Activated T-cell treated with anti-CD3 and anti-CD28 coated beads for 1 hour (primary cell): ENCODE data around the gene CHD6.
"Not testable (repeated sequence)": the region's sequence is repeated elsewhere in the genome, so short reads cannot be mapped to it uniquely, and the experiment has no call there.

Experiments
- DNase-seq: peaks from one replicate; pipeline ENCODE4 v3.0.0-alpha.2; 2020; ENCODE audit warnings: low read depth

The CHD6 gene

DNA sequence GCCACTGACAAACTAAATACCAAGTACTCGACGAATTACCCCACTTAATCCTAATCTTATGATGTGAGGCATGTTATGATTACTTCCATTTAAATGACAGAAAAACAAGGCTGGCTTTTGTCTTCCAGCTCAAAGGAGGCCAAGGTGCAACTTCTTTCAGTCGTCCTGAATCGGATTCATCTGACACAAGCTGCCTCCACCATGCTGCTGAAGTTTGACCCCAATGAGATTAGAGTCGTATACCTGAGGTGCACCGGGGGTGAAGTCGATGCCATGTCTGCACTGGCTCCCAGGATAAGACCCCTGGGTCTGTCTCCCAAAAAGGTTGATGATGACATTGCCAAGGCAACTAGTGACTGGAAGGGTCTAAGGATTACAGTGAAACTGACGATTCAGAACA, 71.0 kb downstream of the CHD6 start:
- DNase-seq: no peak

DNA sequence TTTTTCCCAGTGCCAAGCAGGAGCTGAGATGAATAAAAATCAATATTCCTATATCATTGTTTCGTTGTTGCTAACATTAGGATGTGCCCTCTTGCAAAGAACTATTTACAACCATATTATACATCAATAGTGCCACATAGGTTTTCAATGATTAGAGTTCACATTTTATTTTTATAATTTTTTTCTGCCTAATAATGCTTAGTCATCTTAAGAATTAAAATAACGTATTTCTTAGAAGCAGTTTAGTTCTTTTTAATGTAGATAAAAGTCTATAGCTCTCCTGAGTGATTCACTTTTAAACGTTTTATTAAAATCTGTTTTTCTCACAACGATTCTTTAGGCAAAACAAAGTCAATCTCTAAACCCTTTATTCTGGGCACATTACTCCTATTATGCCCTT, 71.6 kb downstream of the CHD6 start:
- DNase-seq: no peak

DNA sequence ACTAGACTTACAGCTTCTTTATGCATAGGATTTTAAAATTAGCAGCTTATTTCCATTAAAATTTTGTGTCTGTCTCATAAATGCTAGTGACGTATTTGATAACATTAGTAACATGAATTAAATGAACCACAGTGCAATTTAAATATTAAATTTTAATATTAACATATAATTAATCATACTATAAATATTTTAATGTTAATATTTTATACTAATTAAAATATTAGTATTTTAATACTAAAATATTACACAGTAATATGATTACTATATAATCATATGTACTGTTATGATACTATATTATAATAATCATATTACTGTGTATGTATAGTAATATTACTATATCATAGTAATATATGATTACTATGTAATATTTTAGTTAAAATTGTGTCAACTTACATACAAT, 73.7 kb downstream of the CHD6 start:
- no peak for DNase-seq

DNA sequence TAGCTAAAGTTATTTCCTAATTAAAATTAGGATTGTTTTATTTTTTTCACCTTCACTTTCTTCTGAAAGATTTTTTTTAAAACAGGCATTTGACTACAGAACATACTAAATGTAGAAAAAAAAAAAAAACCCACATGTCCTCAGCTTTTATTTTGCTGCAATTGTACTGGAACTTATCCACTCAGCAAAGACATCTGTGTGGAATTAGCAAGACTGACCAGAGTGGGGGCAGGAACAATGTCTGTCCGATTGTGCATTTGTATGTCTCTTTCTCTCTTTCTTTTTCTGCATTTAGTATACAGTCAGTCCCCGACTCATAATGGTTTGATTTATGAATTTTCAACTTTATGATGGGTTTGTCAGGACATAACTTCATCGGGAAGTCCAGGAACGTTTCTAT, 77.3 kb downstream of the CHD6 start:
- no peak for DNase-seq

DNA sequence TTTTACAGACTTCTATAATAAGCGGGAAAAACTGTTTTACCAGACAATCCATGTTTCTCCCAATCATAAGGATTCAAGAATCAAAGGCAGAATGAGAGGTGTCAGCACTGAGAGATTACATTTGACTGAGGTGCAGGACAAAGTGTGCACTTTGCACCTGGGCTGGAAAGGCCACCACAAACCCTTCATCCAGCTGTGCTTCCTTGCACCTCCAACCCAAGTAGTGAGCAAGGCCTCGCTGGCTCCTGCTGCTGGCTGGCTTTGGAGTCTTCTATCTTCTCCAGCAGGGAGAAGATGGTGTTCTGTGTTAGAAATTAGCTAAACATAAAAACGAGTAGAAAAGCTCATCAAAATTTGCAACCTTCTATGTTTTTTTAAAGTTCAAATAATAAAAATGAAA, 77.7 kb downstream of the CHD6 start:
- DNase-seq: no peak

DNA sequence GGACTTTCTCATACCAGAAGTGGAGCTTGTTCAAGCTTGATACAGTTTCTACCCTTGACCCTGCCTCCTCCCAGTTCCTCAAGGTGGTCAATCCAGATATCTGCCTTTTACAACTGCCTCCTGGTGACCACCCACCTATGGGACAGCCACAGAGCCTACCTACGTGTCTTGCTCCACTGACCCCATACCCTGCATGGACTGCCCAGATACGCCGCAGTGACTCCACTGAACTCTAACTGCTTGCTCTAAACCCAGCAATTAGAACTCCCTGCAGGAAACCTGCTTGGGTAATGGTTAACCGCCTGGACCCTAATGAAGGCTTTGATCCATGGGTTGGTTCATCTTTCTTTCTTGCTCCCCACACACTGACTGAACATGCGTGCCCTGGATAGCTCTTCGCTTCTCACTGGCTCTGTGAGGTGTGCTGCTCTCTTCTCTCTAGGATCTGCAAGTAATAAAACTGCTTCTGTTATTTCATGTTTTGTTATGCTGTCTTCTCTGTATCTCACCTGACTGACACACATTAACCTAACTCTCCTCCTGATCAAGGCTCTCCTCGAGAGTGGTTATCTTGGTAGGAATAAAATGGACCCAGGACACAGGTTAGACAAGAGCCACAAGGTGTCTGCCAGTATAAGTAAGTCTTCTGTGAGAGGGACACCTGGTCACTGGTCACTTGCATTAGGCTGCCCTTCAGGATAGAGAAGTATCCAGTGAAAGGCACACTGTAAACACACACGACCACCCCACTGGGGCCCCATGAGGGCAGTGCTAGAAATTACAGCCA, 79.2 kb downstream of the CHD6 start:
- DNase-seq: no peak

DNA sequence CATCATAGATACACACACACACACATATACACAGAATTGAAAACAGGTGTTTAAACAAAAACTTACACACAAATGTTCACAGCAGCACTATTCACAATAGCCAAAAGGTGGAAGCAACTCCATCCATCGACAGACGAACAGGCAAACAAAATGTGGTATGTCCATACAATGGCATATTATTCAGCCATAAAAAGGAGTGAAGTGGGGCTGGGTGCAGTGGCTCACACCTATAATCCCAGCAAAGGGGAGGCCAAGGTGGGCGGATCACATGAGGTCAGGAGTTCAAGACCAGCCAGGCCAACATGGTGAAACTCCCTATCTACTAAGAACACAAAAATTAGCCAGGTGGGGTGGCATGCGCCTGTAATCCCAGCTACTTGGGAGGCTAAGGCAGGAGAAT, 80.3 kb downstream of the CHD6 start:
- no peak for DNase-seq

DNA sequence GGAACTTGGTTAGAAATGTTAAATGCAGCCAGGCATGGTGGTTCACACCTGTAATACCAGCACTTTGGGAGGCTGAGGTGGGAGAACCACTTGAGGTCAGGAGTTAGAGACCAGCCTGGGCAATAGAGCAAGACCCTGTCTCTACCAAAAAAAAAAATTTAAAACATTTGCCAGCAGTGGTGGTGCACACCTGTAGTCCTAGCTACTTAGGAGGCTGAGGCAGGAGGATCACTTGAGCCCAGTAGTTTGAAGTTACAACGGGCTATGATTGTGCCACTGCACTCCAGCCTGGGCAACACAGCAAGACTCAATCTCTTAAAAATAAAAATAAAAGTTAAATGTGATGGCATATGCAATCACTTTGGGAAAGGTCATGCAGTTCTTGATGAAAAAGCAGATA, 82.6 kb downstream of the CHD6 start:
- DNase-seq: not testable (repeated sequence)

DNA sequence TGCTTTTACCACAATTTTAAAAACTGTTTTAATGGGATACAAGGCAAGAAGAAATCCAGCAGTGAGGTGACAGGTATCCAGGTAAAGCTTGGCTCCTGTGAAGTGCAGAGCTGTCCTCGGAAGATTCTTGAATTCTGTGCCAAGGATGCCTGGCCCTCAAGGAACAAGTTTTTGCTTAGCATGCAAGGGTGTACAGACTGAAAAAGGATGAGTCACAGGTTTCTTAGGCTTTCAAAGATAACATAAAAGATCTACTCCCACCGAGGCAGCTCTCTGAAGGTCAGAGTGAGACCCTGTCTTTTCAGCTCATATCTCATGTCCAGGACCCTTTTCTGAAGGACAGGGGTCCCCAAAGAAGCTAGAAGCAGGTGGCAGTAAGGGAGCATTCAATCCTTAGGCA, 83.3 kb downstream of the CHD6 start:
- DNase-seq: no peak

DNA sequence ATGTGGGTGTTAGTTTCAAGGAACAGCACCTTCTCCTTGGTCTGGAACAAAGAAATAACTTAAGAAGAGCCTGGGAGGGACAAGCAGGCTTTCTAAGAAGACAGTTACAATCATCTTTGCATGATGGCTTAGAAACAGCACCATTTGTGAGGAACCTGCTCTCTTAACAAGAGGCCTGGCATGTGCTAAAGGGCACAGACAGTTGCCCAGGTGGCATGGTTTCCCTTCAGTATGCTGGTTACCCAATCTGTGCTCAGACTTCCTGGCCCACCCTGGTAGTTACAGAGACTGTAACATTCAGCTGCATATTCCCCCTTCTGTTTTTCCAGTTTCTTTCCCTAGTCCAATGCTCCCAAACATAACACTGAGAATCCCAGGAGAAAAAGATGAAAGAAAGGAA, 84.0 kb downstream of the CHD6 start:
- DNase-seq: no peak

DNA sequence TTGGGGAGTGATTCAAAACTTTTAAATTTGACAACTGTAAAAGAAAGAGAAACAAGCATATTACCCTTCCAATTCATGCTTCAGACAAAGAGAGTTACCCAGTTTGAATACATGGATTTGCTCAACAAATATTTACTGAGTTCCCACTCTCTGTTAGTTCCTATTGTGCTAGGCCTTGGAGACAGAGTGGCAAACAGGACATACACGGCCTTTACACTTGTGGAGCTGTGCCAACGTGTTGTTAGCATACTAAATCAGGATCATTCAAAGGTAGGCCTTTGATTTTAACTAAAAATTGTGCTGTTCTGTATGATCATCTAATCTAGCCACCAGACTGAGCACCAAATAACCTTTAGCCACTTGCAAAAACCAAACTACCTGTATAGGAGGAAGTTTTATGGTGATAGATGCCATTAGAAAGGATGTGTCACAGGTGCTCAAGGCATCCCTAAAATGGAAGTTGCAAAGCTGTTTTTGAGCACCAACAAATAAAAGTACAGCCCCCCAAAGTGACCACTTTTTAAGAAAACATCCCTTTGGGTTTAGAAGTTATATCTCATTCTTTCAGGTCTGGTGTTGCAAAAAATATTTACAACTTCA, 84.5 kb downstream of the CHD6 start:
- no peak for DNase-seq

DNA sequence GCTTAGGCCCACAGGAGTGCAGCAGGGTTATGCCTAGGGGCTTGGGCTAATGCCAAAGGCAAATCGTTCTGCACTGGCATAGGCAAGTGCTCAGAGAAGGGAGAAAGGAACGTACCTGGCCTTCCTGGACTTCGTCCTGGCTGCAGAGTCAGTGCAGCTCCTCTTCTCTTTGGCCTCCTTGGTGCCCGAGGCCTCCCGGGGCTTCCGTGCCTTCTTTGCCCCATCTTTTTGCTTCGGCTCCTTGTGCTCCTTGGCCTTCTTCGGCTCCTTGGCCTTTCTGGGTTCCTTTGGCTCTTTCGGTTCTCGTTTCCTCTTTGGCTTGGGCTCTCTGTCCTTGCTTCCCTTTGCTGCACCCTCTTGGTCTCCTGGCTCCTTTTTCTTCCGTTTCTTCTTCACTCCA, 85.2 kb downstream of the CHD6 start:
- DNase-seq: no peak

DNA sequence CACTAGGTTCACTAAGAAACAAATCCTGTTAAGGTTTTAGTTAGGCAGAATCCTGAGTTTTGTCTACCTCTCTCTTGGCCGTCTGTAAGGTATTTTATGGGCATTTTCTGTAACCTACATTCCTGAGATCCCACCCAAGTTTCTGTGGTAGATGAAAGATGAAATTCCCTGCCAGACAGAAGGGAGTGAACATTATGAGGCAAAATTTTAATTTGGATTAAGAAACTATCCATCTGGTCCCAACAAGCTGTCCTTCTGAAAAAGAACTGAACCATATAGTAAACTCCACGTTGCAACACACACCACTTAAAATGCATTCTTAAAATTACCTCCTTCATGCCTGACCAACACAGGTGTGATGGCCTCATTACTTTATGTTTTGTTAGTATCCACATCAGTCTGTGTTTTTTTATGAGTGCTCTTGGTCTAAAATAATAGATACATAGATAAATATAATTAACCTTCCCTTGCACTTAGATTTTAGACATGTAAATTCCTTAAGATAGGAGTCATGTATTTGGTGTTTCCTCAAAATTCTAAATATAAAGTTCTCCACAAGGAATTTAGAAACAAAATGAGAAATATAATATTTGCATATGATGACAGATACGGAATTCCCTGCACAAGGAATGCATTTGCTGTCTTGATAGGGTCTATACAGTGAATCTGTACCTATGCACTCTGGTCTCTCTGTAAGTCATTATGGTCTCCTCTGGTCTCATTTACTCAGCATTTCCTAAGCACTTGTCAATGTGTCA, 86.5 kb downstream of the CHD6 start:
- no peak for DNase-seq

DNA sequence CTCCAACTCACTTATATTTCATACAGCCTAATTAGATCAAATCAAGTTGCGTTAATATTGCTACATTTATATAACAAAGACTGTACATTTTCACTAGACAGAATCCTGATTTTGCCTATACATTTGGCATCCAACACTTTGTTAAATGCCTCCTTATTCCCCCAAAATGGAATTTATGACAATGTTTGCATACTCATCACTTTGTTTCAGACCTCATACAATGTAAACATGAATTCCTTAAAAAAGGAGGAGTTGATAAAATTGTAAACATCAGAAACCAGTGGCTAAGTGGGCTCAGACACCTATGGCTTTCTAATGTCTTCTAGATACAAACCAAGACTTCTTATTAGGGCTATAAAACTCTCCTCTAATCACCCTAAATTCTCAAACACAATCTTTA, 87.3 kb downstream of the CHD6 start:
- no peak for DNase-seq

DNA sequence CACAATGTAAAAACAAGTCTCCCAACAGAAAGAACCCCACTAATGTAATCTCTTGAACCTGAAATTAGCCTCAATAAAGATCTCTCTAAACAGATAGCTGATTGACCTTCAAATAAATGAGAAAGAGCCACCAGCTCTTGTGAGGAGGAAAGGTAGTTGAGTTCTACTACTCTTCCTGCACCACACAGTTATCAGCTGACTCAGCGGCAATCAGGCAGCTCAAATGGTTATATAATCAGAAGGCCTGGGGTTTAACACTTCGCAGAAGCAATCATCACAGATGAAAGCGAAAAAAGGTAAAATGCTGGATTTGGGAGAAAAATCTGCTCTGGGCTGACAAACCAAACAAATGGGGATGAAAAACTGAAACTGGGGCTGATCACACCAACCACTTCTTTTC, 91.8 kb downstream of the CHD6 start:
- no peak for DNase-seq

DNA sequence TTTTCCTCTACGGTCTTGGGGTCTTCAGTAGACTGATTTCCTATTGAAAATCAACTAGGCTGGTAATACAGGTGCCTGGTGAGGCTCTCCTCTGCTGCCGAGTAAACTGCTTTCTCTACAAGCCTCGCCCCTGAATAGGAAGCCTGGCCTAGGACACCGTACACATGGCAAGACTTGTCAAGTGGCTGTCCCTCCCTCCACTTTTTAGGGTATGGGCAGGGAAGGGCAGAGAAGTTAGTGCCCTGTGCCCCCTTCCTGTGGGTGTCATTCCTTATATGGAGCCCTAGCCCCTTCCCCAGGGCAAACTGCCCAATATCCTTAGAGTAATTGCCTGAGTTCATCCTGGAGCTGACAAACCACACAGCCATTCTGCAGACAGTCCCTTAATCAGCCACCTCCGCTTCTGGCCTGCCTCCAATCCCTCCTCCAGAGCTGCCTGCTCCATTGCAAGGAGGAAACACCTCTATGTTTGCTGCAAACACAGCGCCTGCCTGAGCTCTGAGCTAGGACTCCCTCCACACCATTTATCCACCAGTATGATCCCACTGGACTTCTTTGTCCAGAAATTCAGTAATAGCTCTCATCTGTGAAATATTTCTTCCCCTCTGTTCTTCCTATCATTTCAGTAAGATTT, 93.1 kb downstream of the CHD6 start:
- no peak for DNase-seq

DNA sequence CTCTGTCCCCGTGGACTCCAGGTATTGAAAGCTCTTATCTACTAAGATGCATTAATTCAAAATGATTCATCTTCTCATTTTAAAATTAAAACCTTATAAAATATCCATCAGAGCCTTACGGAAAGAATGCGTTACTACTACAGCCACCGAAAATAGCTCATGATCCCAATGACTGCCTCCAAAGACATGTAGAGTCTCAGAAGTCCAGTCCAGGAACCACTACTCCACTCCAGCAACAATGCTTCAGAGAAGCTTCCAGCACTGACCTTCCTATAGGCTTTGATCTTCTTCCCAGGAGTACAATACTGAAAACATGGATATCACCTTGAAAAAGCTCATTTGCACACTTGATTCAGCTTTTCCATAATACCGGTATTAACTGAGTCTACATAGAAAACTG, 94.3 kb downstream of the CHD6 start:
- DNase-seq: no peak

DNA sequence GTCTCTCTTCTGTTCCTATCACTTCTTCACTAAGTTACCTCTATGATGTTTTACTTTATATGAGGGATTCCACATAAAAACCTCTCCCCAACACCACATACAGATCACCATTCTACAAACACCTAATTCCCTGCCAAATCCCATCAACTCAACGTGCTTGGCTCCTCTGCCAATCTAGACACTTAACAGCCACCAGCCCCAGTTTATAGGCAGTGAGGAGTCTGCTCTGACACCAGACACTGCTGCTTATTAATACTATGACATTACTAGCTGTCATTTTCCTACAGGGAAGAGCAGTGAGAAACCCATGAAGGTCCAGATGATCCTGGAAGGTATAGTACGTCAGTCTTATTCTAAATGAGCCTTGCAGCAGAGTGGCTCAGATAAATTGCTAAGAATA, 104.3 kb downstream of the CHD6 start:
- no peak for DNase-seq

DNA sequence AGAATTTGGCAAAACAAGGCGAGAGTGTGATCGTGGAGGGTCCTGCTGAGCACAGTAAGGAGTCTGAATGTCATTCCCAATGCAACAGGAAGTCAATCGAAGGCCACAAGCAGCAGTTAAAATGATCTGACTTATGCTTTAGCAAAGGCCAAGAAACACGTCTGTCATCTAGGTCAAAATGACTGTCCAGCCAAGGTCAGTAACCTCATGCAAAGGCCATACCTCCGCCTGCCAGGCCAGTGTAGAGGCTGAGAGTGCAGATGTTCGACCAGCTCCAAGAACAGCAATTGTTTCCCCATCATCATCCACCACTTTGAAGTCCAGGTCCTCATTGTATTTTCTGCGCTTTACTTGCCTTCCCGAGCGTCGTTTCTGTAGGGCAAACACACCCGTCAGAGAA, 105.6 kb downstream of the CHD6 start:
- DNase-seq: no peak

DNA sequence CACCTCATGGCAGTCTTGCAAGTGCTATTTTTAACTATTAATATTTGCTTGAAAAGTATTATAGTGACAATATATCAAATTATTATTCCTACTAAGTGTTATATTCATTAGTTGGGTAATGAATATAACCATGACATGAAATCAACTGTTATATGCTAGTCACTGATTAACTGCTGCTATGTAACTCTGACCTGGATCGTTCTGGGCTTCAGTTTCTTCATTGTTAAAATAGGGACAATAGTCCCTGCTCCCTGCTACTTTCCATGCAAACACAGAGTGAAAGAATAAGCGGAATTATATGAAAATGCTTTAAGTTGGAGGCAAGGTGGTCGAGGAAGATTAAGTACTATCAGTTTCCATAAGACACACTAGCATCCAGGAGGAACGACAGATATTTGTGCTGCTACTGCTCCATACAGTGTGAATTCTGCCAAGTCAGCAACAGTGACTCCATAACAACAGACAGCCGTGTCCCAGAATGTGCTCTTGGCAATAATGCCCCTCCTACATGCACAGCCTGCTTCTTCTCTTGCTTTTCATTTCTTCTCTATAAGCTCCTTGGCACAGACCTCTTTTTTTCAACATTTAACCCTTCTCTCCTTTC, 107.2 kb downstream of the CHD6 start:
- no peak for DNase-seq

DNA sequence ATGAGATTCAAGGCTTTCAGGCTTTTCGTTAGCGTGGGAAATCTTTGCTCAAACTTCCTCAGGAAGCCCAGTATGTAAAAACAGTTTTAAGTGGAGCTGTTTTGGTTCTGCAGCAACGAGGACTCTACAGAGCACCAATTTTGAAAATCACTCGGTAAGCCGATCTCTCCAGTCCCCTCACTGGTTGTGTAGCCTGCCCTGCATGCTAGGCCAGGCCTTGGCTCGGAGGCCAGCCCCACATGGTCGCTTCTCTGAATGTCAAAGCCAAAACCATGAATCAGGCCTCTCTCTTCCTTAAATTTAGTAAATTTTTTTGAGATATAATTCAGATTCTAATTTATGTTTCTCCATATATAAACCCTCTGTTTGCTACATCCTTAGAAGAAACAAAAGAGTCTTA, 108.0 kb downstream of the CHD6 start:
- DNase-seq: no peak
